CD4-positive, alpha-beta T cell treated with Interleukin-1 beta for 1 hour (primary cell): ENCODE data around the gene BCHE.

Experiments used
- DNase-seq, 2 donors: peaks; one replicate each; pipeline ENCODE4 v3.0.0-alpha.2; 2020 to 2022

BCHE gene

GRCh38 chr3:165749241-165749640, 88.0 kb downstream of the BCHE start:
- DNase-seq, result no peak

GRCh38 chr3:165748094-165748493, 89.1 kb downstream of the BCHE start:
- DNase-seq, result no peak

GRCh38 chr3:165746874-165747273, 90.3 kb downstream of the BCHE start:
- no peak for DNase-seq

DNA sequence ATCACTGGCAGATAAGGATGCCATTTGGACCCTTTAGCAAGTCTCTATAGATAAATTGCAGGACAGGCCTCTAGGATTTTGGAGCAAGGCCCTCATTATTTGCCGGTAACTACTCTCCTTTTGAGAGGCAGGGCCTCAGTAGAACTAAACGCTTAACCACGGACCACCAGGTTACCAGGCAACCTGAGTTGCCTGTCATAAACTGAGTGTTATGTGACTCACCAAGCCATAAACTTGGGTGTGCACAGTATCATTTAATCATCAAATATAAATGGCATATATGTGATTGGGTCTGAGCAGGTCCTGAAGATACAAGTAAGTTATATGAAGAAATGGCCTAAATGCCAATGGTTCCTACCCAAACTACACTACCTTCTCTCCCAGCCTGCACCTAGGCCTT, 93.2 kb downstream of the BCHE start:
- no peak for DNase-seq

- no peak for DNase-seq
These were observed 94.9 kb downstream of the BCHE start for GRCh38 chr3:165742351-165742750.

GRCh38 chr3:165729756-165730155, 107.5 kb downstream of the BCHE start:
- DNase-seq, result no peak

GRCh38 chr3:165728924-165729323, 108.3 kb downstream of the BCHE start:
- no peak for DNase-seq

DNA sequence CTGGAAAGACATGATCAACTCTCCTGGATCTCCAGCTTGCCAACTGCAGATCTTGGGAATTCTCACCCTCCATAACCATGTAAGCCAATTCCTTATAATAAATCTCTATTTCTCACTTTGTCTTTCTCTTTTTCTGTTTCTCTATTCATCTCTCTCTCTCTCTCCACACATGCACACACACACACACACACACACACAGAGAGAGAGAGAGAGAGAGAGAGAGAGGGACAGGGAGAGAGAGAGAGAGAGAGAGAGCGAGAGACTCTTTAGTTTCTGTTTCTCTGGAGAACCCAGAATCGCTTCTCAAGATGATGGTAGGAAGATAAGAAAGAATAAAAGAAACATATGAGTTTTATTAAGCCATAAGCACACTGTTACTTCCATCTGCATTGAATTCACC, 111.9 kb downstream of the BCHE start:
- DNase-seq, result no peak
